SH-SY5Y (cell line): ENCODE data around the gene MAP3K7CL.

Source experiments
- GATA2 ChIP-seq: IDR thresholded peaks from 2 replicates; pipeline ENCODE4 v1.6.1; 2011; ENCODE audit warnings: mild to moderate bottlenecking, low read depth, low read length
- GATA3 ChIP-seq: IDR thresholded peaks from 2 replicates; pipeline ENCODE4 v1.6.1; 2011; ENCODE audit warnings: low read depth, mild to moderate bottlenecking, low read length, moderate library complexity

DNA sequence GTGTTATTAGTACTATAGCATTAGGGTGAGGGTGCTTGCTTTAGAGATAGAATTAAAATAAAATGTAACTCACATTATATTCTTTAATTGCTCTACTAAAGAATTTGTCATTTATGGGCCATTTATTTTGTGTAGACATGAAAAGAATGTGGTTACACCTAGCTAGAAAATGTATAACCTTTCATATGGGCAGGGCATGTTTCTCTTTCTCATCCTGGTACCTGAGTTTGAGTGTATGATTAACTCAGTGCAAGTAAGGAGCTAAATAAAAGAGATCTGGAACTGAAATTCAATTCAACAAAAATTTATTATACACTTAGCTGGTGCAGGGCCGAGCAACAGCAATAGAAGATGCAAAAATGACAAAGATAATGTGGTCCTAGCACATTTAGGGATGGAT lies 47.4 kb downstream of the MAP3K7CL start:
- TF ChIP-seq GATA2 (no peak), GATA3 (no peak)
